CD4-positive, alpha-beta T cell treated with Interferon gamma for 1 hour (primary cell): ENCODE measurements around the gene PACSIN2.
"Not testable (repeated sequence)": the region's sequence is repeated elsewhere in the genome, so short reads cannot be mapped to it uniquely, and the experiment has no call there.

Source experiments
- DNase-seq: peaks from one replicate; pipeline ENCODE4 v3.0.0-alpha.2; 2020

Gene PACSIN2

DNA sequence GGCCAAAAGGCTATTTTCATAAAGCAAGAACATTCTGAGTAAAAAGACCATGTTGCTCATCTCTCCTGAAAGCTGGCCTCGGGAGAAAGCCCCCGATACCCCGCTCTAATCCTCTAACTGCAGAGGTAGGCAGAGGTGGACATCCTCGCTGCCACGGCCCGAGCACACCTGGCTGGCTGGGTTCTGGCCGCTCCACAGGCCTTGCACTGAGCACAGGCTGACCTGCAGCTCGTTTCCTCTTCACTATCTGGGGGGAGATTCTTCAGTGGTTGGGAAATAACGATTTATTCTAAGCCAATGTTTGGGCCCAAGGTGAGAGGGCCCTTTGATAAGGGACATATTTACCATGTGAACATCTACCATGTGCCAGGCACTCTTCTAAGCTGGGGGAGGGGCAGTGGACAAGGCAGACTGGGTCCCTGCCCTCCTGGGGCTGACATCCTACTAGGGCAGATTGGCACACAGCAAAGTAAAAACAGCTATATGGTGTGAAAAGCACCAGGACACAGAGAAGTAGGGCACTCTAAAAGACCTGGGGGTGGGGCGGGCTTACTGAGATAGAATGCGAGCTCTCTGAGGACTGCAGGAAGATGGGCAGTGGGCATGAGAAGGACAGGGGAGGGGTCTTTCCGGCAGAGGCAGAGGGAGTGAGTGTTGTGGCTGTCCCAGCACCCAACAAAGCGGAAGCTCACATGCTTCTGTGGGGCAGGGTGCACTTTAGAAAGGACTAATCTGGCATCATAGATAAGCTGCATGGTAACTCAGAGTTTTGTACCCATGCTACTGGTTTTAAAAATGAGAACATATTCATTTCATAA lies 92.4 kb downstream of the PACSIN2 start:
- DNase-seq: no peak

DNA sequence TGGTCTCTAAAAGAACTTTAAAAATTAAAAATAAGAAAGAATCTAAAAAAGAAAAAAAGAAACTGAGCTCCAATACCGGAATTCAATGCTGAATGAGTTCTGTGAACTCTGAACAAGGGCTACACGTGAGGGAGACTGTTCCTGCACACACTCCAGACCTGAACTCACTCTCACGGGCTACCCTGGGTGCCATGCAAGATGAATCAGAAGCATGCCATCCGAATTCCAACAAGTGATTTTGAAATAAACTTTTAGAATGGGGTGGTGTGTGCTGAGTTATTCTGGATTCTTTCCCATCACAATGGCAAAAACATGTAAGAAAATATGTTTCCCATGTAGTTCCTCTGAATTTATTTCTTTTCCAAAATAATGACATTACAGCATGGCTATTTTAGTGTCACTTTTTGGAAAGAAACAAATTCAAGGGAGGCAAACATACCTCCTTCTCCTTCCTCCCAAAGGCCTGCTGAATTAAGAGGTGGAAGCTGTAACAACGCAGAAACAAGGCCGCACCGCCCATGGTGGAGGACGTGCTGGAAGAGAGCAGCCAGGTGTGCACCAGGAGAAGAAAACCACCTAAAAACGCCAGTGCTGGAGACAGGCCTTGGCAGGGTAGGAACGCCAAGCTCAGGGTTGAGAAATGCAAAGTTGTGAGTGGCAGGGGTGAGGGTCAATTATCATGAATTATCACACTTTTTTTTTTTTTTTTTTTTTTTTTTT lies 94.7 kb downstream of the PACSIN2 start:
- no peak for DNase-seq

DNA sequence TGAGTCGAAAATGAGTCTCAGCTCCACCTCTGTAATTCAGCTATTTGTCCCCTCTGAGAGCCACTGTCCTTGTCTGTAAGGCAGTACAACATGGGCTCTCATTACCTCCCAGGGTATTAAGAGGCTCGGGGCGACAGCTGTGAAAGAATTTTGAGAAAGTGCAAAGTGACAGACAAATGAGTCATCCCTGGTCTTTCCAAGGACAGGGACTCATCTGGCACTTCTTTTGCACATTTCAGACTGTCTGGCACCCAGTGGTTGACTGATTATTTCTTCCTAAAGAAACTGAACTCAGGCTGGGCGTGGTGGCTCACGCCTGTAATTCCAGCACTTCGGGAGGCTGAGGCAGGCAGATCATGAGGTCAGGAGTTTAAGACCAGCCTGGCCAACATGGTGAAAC lies 95.8 kb downstream of the PACSIN2 start:
- DNase-seq: no peak

DNA sequence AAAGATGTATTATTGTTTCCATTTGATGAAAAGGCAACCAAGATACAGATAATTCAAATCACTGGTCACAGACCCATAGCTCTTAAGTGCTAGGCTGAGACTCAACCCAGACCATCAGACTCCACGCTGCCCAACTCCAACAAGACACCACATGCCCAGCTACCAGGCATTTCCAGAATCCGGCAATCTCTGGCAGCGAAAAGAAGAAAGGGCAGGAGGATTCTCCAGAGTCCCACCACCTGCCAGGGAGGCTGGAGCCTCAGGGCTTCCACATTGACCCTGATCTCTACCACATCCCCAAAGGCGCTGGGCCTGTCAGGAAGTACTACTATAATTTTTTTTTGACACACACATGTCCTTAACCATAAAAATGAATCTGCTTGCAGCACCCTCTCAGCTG lies 96.4 kb downstream of the PACSIN2 start:
- DNase-seq: no peak

DNA sequence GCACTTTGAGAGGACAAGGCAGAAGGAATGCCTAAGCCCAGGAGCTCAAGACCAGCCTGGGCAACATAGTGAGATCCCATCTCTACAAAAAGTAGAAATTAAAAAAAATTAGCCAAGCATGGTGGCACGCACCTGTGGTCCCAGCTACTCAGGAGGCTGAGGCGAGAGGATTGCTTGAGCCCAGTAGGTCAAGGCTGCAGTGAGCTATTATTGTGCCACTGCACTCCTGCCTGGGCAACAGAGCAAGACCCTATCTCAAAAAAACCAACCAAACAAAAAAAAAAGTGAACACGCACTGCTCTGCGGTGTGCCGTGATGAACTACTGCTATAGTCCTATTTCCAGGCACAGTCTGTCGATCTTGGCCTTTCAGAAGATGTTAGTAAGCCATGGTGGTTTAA lies 97.6 kb downstream of the PACSIN2 start:
- DNase-seq: not testable (repeated sequence)

DNA sequence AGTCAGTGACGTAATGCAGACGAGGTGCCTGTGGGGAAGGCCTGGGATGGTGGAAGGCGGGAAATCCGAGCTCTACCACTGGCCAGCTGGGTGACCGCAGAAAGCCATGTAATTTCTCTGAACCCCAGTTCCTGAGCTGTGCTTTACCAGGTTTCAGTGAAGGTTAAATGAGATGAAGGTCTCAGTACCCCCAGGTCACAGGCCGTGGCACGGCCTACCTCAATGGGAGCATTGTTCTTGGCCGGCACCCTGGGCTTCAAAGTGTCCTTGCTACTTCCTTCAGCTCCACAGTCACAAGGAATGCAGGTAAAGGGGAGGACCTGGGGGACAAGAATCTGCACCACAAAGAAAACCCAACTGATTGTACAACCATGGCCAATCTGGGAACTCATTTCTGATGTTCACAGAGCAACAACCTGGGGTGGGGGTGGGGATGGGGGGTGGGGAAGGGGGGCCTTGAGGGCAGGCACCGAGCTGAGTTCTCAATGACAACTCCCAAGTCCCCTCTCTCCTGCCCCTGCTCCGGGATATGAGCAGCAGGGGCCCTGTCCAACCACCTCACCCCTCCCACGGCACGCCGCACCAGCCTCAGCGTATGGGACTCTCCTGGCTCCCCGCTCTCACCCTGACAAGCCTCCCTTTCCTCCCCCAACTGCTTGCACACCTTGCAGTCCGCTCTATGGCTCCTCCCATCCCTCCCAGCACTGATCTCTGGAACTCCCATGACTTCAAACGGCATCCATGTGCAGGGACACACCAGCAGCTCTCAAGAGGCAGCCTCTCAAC lies 98.8 kb downstream of the PACSIN2 start:
- DNase-seq: no peak

DNA sequence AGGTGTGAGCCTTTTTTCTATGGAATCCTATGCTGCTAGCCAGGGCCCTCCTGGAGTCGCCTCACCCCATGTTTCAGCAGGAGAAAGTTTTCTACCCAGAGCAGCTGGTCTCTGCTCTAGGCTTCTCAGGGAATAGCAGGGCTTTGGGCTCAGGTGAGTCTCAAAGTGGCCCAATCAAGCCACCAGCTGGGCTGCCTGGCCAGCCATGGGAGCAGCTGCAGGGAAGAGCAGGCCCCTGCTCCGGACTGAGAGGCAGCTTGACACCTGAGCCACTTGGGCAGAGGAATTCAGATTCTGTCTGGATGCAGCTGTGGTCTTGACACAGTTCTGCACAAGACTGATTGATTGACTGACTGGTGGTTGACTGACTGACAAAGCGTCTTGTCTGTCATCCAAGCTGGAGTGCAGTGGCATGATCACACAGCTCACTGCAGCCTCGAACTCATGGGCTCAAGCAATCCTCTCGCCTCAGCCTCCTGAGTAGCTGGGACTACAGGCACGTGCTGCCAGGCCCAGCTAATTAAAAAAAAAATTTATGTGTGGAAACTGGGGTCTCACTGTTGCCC lies 100.4 kb downstream of the PACSIN2 start:
- DNase-seq: no peak

DNA sequence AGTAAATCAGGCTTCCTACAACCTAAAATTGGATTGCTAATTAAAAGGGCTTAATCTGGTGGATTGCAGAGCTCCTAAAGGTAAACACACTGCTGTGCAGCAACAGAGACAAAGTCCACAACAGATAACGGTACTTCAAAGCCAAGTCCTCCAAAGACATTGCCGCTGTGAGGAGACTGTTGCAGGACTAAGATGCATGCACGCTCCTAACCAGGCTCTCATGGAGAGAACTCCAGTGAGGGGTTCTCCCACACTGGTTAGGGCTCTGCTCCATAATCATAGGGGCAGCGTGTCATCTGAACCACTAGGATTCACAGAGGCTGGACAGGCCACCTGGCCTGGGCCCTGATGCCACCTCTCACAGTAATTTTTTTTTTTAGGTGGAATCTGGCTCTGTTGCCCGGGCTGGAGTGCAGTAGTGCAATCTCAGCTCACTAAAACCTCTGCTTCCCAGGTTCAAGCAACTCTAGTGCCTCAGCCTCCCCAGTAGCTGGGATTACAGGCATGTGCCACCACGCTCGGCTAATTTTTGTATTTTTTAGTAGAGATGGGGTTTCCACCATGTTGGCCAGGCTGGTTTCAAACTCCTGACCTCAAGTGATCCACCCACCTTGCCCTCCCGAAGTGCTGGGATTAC lies 101.0 kb downstream of the PACSIN2 start:
- no peak for DNase-seq

DNA sequence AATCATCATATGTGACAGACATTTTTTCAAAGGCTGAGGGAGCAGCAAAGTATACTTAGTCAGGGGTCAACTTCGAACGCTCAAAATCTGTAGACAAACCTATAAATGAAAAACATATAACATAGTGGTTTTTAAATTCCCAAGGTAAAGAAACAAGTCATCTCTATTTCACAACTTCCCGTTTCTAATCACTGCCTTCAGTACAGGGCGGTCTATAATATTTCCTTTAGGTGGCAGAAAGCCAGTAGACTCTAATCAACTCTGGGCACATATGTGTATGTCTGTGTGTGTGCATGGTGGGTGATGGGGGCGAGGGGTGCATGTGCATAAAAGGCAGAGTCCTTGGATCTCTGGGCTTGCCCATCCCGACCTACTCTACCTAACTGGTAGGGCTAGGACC lies 102.9 kb downstream of the PACSIN2 start:
- DNase-seq: no peak

DNA sequence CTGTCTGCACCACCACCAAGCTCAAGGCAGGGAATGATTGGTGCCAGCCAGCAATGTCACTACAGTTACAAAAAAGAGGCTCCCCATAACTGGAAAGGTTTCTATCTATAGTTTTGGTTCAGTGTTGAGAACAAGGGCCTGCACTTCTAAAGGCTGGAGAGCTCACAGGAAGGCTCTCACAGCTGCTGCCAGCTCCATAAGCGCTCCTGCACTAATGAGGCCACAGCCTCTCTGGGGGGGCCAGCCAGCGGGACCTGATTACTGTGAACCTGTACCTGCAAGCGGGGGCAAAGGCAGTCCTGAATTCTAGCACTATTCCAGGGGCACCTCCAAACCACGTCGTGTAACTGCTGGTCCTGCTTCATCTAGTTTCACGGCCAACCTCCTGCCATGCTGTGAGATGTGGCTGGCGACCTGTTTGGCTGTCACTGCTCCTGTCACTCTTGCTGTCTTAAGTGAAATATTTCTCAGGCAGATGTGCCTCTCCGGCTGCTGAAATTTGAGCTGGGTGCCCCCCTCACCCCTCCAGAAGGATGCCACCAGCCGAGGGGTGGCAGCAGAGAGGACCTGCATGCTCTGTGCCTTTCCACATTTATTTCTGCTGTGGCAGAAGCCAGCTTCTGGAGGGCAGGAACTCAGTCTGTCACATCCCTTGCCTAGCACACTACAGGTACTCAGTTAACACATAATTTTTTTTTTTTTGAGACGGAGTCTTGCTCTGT lies 104.6 kb downstream of the PACSIN2 start:
- no peak for DNase-seq

DNA sequence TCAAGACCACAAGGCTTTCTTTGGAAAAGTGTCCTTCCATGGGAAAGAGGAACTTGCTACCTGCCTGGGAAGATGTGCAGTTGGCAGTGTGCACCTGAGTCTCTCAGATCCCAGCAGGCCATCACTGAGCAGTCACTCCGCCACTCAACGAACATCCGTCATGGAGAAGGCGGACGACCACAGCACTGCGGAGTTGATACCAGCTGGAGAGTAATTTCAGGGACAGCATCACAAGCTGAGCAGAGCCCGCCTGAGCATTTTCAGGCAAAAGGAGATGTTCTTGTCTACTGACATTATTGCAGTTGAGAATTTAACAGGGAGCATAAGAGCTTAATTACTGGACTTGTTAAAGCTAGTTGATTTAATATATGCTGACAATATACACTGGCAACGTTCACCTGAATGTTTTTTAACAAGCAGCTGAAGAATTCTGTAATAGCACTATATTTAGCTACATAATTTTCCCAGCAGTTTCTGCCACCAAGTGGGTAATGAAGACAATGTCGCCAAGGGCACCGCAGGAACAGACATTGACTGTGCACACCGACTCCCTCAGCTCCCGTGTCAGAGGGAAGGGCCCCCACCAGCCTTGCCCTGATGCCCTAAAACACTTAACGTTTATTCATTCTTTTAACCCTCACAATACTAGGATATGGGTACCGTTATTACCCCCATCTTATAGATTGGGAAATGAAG lies 105.4 kb downstream of the PACSIN2 start:
- DNase-seq: no peak

DNA sequence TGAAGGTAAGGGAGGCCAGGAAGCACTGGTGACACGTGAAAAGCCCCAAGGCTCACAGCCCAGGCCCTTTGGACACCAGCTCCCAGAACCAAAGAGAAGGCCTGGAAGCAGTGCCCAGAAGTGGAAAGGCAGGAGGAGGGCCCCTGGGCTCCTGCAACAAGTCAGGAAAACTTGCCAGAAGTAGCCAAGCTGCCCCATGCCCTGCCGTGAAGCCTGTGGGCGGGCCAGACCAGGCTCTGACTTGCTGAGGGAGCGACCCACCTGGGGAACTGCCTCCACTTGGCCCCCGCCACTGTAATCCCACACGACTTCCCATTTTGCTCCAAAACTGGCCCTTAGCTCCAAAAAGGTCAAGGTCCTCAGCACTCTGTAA lies 106.6 kb downstream of the PACSIN2 start:
- no peak for DNase-seq

DNA sequence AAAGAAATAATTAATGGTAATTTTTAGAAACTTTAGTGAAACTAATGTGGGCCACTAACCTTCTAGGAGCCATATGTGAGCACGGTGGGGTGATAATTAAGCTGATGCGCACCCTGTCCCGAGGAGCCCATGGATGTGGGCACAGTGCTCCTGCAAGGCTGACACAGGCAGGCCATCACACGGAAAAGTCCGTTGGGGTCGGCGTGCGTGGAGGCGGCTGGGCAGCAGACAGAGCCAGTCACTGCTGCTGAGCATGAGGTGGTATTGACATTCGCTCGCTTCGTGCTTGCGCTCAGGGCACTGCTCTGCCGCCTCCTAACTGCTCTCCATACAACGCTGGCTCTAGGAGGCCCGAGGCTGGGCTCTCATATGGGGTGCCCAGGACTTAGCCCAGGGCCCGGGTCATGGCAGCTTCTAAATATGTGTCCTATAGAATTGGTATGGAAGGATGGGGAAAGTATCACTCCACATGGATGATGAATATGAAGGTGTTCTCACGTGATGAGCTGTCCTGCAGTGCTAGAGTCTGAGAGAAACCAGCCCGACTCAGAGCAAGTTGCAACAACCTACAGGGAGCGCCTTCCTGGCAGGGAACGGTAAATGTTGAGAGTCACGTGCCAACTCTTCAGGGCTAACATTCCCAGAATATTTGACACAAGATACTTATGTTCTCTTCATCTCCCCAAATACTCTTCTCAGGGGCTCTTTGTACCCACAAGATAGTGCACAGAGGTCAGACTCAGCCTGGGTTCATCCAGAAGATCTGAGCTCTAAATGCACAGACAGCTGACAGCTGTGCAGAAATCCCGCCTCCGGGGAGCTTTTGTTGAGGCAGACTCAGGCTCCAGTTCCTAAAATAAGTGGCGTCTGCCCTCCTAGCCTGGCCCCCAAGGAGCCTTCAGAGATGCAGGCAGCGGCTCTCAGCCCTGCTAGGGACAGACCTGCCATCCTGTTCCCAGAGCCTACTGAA lies 107.3 kb downstream of the PACSIN2 start:
- DNase-seq: no peak

DNA sequence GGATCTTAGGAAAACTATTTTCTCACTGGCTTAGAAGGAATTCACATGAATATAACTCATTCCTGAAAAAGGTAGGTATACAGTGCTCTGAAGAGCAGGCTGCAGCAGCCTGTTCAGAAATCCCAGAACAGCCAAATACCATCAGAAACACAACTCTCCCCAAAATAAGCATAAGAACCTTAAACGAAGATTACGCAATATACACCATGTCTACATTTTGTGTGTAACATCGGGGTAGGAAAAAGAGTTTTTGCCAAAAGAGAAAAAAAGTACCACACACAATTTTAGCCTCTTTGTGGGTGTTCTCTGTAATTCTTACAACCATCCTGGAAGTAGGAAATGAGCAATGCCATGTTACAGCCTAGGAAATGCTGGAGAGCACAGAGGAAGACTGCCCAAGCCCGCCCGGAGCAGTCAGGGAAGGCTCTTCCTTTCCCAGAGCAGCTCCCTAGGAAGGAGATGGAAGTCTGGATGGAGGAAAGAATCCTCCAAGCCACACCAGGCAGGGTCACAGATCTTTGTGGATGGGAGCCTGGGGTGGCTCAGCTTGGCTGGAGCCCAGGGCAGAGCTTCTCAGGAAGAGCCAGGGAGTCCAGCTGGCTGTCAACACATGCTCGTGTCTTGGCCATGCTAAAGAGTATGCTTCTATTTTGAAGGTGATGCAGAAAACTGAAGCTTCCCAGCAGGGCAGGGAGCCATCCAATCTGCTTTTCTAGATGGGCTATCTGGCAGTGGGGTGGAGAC lies 108.2 kb downstream of the PACSIN2 start:
- no peak for DNase-seq

DNA sequence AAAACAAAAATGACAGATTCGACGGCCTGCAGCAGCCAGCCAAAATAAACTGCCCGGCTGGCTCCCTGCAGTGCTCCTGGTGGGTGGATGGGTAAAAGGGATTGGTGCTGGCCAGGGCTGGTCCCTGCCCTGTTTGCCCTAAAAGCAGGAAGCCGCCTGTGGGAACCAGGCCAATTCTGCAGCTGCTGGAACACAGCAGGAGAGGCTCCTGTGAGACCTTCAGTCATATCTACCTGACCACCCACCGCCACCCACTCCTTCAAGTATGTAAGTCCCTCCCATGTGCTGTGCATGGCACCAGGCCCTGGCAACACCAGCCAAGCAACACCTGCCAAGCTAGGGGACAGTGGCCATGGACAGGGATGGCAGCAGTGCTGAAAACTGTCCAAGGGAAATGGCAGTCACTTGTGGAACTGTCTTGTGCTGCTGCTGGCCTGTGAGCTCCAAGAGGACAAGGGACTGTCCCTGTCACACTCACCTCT lies 109.2 kb downstream of the PACSIN2 start:
- DNase-seq: no peak

DNA sequence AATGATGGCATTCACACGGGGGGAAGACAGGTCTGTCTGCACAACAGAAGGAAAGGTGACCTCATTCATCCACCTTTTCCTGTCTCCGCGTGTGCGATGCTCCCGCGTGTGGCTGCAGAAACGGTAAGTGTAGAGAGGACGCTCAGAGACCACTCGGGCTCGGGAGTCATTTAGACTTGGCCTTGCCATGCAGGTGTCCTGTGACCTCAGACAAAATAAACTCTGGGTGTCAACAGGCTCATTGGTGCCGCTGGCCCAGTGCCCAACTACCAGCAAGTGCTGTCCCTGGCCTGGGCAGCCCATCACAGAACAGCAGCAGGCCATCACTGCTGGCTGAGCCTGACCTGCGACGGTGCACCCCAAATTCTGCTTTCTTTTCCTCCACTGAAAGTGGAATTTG lies 109.7 kb downstream of the PACSIN2 start:
- no peak for DNase-seq

DNA sequence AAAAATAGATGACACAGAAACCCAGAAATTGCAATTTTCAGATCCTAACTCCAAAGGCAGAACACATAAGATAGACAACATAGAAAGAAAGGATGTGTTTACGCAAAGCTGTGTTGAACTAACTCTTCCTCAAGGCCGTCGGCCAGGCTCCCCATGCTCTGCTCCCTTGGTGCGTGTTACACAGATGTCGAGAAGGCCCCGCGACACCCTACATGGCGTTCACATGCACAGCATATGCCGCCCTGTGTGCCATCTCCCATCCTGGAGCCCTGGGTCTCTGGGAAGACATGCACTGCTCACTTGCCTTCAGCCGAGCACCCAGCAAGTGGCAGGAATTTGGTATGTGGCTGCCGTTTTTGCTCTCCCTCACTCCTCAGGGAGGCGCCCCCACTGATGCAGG lies 110.9 kb downstream of the PACSIN2 start:
- DNase-seq: no peak

DNA sequence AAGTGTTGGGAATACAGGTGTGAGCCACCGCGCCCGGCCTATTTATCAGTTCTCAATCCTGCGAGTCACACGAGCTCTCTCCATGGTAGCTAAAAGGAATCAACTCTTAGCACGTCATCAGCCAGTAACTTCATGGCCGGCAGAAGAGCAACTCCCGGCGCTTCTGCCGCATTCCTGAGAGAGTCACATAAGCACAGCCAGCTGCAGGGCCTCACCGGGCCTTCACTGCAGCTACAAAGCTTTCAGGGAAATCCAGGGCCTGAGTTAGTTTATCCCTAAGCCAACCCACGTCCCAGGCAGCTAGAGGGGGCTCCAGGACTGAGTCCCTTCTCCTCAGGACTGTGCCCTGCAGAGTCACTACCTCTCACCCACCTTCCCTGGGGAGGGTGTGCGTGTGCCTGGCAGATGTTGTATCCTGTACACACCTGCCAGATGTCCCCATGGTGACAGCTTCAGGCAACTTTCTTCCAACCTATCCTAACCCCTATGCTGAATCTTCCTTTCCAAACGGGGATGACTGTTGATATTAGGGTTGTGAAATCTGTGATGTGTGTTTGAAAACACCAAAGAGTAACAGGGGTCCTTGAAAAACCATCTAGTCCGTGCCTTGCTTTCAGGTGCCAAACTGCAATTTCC lies 112.0 kb downstream of the PACSIN2 start:
- no peak for DNase-seq
